Naive thymus-derived CD8-positive, alpha-beta T cell (primary cell): ENCODE measurements around the gene ARHGEF7. TPM values are rescaled to one million over a fixed set of nuclear protein-coding genes. Genes with fewer than 3 reads are reported as not detected.

ENCODE experiments used
- polyA plus RNA-seq, 3 donors: library from polyadenylated mRNA; unstranded; fragments of 300-500 nt; fragmentation: Illumina TruSeq; gene quantifications; one replicate each; pipeline ENCODE4 v1.2.3, GENCODE V29; 2021
- total RNA-seq, 8 experiments: library from RNA in 2 of 8; stranded (reverse) in 2 of 8; gene quantifications; one replicate each; pipeline ENCODE4 v1.2.3 and lab custom pipeline; 2021 to 2026

Gene ARHGEF7
- total and polyA plus RNA-seq, 5 experiments from 2014 or later: 6.2 to 93.0 (median 13.2) TPM

Other genes starting within 250 kb of the ARHGEF7 start
- 100 to 1,000 TPM; 139 to 142 TPM for gene ANKRD10, start 200.2 kb upstream of the ARHGEF7 start, total RNA-seq
- 10 to 100 TPM; 56.1 to 65.3 (median 60.3) TPM for gene ANKRD10, start 200.2 kb upstream of the ARHGEF7 start, polyA plus RNA-seq
- under 1 TPM; 0.96 to 0.99 TPM for gene TEX29, start 205.3 kb downstream of the ARHGEF7 start, total RNA-seq
- not detected for gene TEX29, start 205.3 kb downstream of the ARHGEF7 start, polyA plus RNA-seq